Activated CD4-positive, alpha-beta T cell treated with anti-CD3 and anti-CD28 coated beads for 48 hours (primary cell): ENCODE measurements around the gene COBL.

Experiments used
- DNase-seq: peaks from one replicate; pipeline ENCODE4 v3.0.0-alpha.2; 2020

The COBL gene

GRCh38 chr7:51274955-51275354 lies 41.7 kb downstream of the COBL start:
- no peak for DNase-seq

DNA sequence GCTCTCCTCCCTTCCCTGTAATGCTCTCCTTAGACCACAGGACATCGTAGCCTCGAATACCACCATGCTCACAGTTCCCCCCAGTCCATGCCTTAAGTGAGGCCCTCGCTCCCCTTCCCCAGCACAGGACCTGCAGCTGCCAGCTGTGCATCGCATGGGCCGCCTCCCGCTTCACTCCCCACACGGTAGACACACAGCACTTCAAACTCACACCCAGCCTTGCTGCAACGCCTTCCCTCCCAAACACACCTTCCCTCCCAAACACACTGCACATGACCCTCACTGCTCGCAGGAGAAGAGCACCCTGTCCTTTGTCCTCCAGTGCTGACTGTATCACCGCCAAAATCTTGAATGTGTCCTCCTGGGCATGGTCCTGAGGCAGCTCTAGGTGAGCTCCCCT lies 42.6 kb downstream of the COBL start:
- DNase-seq: no peak

DNA sequence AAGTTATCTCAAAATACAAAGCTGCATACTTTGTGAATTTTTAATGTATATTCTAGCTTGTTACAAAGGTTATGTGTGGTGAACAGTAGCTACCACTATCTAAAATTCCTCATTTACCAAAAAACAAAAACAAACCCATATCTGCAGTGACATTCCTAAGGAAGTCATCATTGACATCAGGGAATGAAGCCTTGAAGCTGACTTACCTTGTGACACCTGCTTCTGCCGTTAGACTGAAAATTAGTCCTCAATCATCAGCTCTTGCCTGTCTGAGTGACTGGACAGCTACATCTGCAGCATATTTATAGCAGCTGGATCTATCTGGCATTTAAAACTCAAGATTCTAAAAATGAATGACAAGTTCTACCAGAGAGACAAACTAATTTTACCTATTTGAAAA lies 43.2 kb downstream of the COBL start:
- DNase-seq: no peak

DNA sequence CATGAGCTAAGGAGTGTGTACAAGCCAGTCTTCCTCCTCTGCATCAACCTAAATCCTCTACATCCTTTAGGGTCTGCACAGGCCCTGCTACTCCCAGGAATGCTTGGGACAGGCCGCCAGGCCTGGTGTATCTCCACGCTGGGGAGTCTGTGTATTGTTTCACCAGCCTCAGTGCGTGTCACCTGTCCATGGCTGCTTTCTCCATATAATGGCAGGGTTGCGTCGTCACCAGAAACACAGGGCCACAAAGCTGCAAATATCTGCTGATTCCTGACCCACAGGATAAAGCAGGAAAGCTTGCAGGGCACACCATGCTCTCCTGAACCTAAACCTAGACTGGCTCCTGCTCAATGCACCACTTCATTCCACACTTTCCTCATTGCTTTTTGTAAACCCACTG lies 45.6 kb downstream of the COBL start:
- no peak for DNase-seq

DNA sequence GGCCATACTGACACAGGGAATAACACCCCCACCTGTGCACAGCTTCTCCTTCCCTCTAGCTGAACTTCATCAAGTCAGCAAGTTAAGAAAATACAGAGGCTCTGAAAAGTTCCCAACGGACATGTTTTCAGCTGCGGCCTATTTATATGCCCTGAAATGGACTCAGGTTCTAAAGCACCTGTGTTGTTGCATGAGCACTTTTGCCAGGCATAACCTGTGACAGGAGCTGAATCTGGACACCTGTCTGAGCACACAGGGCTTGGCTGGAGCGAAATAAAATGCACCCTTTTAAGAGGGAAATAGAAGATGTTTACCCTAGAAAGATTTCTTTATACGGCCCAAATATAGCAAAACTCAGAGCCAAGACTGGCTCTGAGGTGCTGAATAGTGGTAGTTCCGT lies 46.7 kb downstream of the COBL start:
- DNase-seq: no peak

DNA sequence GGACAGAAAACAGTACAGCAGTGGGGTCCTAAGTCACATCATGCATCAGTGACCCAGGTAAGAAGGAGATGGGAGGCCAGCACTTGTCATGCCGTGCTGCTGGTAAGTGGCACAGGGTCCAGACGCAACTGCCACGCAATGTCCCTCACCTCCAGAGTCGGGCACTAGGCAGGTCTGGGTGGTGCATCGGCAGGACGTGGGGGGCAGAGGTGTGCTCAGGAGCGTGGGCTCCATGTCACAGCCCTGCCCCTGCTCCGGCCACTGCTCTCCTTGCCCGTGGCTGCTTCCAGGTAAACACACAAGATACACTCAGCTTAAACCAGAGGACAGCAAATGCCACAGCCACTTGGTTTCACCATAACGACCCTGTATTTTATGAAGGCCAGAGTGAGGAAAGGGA lies 47.3 kb downstream of the COBL start:
- no peak for DNase-seq

DNA sequence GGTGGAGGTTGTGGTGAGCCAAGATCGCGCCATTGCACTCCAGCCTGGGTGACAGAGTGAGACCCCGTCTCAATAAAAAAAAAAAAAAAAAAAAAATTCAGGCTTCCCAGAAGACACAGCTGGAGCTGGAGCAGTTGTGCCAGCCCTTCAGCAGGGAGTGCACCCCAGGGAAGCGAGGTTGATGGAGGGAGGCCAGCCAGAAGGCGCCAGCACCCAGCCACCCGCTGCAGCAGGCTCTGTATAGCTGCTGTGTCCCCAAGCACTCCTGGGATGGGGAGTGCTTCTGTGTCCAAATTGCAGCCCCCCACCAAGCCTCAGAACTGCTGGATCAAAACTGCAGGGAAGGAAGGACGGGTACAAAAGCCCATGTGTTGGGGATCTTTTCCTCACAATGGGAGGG lies 47.8 kb downstream of the COBL start:
- DNase-seq: no peak

GRCh38 chr7:51267169-51267568 lies 49.4 kb downstream of the COBL start:
- no peak for DNase-seq

GRCh38 chr7:51265066-51265907 lies 51.3 kb downstream of the COBL start:
- DNase-seq: no peak

- DNase-seq: no peak
Measured at GRCh38 chr7:51263631-51264484, 52.8 kb downstream of the COBL start.

DNA sequence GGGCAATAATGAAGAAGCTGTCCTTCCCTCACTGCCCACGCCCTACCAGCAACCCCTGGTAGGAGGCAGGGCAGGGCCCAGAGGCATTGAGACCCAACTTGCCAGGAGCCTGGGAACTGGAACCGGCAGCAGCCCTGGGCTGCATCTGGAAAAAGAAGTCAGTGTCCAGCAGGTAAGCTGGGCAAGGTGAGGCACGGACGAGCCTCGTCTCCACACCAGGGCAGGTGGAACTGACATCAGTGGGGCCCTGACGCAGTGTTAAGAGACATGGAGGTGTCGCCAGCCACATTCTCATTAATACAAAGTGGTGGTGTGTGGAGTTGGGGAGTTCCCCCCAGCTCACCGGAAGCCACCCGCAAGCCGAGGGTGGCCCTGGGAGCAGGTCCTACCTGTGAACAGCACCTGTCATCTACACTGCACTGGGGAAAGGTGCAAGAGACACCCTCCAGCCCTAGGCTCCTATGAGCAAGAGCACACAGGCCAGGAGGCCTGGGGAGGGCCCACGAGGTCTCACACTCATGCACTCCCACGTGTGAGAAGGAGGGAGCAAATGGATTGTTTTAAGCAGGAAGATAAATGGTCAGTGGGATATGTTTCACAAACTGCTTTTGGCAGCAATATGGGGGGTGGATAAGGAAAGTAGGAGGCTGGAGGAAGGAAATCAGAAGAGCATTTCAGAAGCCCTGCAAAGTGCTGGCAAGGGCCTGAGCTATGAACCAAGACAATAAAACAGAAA lies 53.6 kb downstream of the COBL start:
- DNase-seq: no peak

DNA sequence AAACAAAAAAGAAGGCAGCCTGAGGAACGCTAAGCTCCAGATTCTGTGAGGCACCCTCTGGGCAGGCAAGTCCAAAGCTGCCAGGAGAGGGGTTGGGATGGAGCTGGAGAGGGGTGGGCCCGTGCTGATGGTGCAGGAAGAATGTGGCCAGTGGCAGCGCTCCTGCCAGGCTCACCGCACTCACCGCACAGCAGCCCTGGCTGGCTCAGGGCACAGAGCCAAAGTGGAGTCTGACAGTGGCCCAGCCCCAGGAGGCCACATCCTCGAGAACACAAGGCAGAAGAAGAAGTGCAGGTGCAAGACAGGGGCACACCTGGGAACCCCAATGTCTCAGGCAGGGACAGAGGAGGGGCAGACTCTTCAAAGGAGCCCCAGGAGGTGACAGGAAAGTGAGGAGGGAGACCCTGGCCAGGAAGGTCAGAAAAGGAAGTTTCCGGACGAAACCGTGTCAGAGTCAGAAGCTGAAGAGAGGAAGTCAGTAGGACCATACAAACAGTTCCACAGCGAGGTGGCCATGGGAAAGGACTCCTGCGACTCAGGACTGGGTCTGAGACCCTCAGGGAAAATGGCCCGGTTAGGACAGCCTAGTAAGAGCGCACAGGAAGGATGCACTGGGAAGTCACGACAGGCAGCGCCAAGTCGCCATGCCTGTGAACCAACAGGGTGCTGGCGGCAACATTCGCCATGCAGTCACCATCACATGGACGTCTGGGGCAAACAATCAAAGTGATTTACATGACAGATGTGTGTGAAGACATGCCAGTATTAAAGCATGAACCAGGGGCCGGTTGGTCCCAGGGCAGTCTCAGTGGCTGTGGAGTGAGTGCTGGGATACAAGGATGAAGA lies 54.4 kb downstream of the COBL start:
- DNase-seq: no peak

DNA sequence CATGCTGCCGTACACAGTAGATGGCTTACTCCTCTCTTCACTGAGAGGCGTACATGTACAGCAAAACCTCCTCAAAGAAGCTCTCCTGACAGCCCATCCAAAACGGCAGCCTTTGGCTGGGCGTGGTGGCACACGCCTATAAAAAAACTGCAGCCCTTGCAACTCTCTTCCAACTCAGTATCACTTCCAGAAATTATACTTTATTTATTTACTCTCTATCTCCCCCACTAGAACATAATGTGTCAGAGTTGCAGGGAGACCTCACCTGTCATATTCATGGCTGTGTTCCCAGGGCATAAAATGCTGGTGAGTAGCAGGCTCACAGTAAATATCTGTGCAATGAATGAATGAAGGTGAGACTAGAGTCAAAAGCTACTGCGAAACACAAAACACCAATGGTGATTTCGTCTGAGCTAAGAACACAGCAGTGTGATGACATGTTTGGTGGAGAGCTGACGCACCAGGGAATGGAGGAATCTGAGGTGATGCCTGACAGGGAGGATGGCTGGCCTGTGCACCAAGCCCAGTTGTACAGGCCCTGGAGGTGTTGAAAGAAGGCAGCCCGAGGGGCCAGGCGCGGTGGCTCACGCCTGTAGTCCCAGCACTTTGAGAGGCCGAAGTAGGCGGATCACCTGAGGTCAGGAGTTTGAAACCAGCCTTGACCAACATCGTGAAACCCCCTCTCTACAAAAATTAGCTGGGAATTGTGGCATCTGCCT lies 55.3 kb downstream of the COBL start:
- no peak for DNase-seq

DNA sequence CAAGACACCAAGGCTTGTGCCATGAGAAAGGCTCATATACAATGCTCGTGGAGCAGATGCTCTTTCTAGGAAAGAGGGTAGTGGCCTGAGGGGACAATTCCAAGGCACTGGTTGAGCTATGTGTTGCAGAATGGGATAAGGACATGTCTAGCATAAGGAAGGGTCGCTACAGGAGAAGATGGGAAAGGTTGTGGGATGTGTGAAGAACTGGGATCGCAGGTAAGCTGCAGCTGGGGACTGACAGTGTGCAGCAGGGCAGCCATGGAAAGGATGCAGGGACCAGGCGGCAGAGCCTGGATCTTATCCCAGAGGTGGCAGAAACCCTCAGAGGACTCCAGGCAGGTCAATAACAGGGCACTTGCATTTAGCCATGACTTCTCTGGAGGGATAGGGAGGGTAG lies 56.1 kb downstream of the COBL start:
- no peak for DNase-seq

- no peak for DNase-seq
Measured at GRCh38 chr7:51259766-51260165, 56.8 kb downstream of the COBL start.

- no peak for DNase-seq
Measured at GRCh38 chr7:51256916-51257315, 59.7 kb downstream of the COBL start.

GRCh38 chr7:51256209-51256781 lies 60.3 kb downstream of the COBL start:
- no peak for DNase-seq

DNA sequence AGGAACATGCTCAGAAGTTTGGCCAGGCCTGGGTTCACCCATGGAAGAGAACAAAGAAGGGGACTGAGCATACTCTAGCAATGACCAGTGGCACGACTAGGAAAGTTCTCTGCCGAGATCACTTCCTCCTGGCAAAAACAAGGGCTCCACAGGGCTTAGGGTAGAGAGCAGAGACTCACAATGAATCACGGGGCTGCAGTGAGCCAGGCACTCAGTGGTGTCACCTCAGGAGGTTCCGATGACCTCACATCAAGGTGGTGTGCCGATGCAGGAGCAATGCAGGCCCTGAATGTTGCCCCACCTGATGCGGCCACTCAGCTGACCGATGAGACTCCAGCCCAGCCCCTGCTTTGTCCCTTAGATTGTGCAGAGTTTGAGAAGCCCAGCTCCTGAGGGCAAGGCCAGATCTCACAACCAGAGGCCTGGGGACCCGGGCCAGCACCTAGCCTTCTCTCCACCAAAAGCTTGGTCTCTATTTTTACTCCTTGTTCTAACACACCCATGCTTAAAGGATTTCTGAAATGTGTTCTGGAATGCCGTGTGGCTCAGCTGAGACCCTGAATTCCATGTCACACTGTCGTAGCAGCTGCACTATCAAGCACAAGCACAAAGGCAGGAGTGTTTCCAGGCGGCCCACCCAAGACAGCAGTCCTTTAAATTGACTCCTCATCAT lies 60.9 kb downstream of the COBL start:
- no peak for DNase-seq

GRCh38 chr7:51255036-51255435 lies 61.6 kb downstream of the COBL start:
- DNase-seq: no peak

GRCh38 chr7:51253157-51253556 lies 63.5 kb downstream of the COBL start:
- no peak for DNase-seq

GRCh38 chr7:51251290-51251689 lies 65.3 kb downstream of the COBL start:
- DNase-seq: no peak
